Measurements from ENCODE around the gene MIF.
"Not testable (repeated sequence)": the region's sequence is repeated elsewhere in the genome, so short reads cannot be mapped to it uniquely, and the experiment has no call there.

The MIF gene

DNA sequence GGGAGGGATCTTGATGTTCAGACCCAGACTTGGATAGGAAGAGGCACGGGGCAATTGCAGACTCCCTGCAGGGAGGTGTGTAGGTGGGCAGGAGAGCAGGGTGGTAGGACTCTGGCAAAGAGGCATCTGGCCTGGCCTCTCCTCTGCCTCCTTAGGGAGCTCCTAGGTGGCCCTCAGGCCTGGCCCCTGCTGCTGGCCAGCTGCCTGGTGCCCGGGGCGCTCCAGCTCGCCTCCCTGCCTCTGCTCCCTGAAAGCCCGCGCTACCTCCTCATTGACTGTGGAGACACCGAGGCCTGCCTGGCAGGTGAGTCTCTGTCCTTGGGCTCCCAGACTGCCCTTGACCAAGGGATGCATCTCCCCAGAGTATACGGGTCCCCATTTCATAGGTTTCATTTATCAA is 16.6 kb upstream of the MIF start:
- no peak for DNase-seq

DNA sequence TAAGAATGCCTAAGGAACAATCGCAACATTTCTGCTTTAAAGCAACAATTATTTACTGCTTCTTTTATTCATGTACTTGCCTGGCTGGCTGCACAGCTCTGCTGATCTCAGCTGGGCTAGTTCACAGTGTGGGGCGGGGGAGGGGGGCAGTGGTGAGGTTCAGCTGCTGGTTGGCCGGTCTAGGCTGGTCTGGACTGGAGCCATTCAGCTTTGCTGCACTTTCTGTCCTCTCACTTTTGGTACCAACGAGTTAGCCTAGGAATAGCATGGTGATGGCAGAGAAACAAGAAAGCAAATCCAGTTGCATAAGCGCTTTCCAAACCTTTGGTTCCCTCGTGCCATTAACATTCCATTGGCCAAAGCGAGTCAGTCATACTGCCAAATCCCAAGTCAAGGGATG is 16.0 kb upstream of the MIF start:
- no peak for DNase-seq

DNA sequence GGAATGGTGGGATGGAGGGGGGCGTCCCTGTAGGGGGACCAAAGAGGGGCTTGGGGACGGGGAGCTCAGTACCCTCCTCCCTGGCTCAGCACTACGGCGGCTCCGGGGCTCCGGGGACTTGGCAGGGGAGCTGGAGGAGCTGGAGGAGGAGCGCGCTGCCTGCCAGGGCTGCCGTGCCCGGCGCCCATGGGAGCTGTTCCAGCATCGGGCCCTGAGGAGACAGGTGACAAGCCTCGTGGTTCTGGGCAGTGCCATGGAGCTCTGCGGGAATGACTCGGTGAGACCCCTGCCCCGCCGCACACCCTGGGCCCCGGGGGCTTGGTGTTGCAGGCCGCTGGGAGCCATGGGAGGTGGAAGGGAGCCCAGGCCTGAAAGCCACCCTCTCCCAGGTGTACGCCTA is 11.8 kb upstream of the MIF start:
- DNase-seq, result no peak

DNA sequence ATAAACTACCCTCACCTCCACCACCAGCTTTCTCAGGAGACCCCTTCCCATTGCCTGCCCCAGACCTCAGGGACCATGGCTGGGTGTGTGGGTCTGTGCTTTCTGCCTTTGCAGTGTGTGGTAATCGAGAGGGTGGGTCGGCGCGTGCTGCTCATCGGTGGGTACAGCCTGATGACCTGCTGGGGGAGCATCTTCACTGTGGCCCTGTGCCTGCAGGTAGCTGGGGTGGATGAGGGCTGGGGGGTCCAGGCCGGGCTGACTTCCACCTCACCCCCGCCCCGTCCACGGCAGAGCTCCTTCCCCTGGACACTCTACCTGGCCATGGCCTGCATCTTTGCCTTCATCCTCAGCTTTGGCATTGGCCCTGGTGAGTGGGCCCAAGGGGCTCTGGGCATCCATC is 10.5 kb upstream of the MIF start:
- no peak for DNase-seq

DNA sequence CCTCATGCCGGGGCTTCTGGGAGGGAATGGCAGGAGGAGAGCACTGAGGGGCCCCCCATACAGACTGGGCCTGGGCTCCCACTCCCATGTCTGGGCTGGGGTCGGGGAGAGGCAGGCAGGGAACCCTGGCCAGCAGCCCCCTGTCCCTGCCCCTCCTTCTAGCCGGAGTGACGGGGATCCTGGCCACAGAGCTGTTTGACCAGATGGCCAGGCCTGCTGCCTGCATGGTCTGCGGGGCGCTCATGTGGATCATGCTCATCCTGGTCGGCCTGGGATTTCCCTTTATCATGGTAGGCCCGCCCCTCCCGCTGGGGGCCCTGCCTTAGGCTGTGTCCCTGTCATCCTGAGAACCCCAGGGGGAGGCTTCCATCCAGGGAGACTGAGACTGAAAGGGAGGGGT is 10.0 kb upstream of the MIF start:
- no peak for DNase-seq

DNA sequence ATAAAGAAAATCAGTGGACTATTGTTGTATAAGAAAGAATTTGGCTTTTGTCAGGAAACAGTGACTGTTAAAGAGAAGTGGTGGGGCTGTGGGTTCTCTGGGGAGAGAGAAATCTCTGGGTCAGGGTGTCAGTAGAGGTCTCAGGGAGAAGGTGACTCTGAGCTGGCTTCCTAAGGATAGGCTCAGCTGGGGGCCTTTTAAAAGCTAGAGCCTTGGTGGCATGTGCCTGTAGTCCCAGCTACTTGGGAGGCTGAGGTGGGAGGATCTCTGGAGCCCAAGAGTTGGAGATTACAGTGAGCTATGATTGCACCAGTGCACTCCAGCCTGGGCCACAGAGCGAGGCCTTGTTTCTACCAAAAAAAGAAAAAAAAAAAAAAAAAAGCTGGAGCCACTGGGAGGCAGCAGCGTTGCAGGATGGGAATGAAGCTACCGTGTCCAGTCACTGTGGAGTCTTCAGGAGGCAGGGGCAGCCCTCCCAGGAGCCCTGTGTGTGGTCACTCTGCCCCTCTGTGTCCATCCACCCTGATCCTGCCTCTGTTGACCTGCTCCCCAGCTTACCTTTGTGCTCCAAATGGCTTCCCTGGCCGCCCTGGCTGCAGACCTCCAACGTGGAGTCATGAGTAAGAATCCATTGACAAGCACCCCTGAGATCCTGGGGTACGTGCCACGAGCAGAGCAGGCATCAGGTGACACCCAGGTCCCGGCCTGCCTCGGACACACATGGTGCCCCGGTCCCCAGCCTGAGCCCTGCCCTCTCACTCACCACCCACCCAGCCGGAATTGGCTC is 5.4 kb upstream of the MIF start:
- no peak for DNase-seq

DNA sequence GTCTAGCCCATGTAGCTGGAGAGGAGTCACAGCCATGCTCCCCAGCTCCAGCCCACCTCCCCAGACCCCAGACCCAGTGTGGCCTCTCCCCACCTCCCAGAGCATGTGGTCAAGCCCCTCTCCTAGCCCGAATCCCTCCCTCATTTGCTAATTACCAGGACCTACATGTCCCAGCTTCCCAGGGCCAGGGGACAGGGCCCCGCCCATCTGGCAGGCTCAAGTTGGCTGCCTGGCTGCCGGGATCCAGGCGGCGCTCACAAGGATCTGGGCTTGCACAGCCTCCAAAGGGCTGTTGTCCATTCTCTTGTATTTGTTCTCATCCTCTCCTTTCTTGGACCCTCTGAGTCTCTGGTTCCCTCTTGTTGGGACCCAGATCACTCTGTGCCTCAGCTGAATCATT is 4.6 kb upstream of the MIF start:
- DNase-seq, result no peak

DNA sequence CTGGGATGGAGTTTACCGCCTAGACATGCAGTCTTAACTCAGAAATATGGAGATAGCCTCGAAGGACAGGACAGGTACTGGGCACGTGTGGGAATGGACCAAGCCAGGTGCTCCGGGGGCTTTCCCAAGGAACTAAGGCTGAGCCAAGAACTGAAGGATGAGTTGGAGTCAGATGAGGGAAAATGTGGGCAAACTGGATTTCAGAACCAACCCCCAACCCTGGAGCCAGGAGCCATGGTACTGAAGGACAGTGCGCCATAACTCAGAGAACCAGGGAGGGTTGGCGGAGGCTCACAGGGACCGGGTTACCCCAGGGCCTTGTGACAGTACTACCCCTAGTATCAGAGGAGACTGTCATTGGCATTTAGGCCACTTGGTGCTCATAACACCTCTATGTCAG is 2.5 kb upstream of the MIF start:
- DNase-seq, result no peak

DNA sequence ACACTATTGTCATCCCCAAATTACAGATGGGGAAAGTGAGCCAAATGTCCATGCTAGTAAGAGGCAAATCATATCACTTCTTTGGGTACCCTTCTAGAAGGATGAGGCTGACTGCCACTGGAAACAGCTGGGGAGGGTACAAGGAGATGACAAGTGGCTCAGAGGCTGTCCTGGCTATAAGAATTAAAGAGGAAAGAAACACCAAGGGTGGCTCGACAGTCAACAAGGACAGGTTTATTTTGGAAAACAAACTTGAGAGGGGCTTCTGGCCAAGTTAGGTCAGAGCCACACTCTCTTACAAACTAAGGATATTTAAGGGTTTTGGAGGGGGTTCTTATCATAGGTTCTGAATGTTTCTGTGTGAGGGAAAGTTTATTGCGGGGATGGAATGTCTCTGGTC is 2.1 kb upstream of the MIF start:
- no peak for DNase-seq

DNA sequence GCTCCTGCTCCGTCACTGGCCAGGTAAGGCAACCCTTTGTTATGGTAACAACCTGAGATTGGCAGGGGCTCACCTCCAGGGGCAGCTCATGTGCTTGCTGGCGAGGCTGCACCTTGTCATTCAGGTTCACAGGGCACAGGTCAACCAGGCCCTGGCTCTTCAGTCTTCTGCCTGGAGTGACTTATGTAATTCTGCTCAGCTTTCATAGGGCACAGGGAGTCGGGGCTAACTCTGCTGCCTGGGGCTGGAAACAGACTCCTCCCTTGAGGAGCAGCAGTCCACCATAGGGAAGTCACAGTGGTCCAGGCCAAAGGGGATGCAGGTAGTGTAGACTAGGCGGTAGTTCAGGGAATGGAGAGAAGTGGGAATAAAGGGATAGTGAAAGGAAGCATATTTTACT is 1.5 kb upstream of the MIF start:
- no peak for DNase-seq

DNA sequence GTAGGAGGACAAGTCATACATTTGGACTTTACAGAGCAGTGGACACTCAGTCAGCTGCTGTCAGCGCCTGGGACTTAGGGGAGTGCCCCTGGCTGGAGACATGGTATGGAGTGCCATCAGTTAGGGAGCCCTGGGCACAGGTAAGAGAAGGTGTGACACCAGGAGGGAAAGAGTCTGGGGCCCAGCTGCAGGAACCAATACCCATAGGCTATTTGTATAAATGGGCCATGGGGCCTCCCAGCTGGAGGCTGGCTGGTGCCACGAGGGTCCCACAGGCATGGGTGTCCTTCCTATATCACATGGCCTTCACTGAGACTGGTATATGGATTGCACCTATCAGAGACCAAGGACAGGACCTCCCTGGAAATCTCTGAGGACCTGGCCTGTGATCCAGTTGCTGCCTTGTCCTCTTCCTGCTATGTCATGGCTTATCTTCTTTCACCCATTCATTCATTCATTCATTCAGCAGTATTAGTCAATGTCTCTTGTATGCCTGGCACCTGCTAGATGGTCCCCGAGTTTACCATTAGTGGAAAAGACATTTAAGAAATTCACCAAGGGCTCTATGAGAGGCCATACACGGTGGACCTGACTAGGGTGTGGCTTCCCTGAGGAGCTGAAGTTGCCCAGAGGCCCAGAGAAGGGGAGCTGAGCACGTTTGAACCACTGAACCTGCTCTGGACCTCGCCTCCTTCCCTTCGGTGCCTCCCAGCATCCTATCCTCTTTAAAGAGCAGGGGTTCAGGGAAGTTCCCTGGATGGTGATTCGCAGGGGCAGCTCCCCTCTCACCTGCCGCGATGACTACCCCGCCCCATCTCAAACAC is 850 bp upstream of the MIF start:
- DNase-seq, result no peak

DNA sequence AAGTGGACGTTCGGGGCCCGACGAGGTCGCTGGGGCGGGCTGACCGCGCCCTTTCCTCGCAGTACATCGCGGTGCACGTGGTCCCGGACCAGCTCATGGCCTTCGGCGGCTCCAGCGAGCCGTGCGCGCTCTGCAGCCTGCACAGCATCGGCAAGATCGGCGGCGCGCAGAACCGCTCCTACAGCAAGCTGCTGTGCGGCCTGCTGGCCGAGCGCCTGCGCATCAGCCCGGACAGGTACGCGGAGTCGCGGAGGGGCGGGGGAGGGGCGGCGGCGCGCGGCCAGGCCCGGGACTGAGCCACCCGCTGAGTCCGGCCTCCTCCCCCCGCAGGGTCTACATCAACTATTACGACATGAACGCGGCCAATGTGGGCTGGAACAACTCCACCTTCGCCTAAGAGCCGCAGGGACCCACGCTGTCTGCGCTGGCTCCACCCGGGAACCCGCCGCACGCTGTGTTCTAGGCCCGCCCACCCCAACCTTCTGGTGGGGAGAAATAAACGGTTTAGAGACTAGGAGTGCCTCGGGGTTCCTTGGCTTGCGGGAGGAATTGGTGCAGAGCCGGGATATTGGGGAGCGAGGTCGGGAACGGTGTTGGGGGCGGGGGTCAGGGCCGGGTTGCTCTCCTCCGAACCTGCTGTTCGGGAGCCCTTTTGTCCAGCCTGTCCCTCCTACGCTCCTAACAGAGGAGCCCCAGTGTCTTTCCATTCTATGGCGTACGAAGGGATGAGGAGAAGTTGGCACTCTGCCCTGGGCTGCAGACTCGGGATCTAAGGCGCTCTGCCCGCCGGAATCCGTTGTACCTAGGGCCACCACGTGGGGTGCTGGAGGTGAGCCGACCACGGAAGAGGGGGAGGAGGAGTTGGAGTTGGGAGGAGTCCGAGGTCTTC is 771 bp downstream of the MIF start:
- DNase-seq, result peak; percentile 63 to 70

DNA sequence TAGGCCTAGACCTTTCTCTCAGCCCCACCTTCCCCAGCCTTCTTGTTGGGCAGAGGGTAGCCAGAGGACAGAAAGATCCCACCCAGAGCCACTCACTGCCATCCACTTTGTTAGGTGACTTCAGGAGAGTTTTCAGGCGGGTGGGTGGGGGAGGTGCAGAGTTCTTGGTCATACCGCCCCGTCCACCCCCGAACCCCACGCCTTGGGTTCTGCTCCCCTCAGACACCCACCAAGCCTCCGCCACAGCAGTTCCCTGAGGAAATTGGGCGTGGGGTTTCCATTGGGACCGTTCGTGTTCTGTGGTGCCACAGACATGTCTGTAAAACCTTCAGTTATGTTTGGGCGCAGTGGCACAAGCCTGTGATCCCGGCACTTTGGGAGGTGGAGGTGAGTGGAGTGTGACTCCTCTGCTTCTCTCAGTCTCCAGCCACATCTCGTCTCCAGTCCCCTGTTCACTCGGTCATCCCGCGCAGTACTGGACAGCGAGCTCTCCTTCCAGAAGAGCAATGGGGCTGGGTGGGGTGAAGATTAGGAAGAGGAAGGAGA is 1.5 kb downstream of the MIF start:
- DNase-seq, result no peak

DNA sequence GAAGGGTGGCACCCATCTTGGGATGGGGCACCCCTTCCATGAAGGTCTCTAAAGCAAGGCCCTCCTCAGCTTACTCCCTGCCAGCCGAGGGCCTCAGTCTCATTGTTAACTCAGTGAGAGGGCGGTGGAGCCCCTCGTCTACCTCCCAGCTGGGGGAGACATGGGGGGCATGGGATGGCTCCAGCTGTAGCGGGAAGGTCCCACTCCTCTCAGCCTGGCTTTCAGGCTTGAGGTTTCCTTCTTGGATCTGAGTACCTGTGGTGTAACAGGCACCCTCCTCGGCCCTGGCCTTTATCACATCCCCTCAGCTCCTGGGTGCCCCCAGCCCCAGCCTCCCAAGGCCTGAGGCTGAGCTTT is 2.0 kb downstream of the MIF start:
- no peak for DNase-seq

DNA sequence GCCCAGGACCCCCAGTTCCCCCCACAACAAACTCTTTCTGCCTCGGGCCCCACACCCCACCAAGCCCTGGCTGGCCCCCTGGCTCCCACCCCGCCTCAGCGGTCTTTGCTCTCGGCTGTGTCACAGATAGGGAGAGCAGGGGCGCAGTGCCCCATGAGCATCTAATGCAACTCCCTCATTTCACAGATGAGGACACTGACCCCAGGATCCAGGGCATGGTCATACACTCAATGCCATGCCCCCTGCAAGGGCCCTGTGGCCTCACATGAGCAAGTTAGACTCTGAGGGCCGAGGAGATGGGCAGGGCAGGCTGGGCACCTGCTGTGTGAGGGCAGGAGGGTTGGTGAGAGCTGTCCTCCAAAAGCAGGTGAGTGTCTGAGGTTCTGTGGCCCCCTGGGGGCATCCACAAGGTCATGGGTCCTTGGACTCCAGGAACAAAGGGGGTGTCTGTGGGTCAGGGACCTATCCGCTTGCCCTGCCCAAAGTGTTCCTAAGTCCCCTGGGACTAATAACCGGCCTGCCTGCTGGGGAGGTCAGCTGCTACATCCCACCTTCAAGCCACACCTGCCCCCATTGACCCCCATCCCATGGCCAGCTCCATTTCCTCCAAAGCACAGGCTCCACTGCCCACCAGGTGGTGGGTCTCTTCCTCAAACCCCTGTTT is 2.5 kb downstream of the MIF start:
- DNase-seq, result no peak

DNA sequence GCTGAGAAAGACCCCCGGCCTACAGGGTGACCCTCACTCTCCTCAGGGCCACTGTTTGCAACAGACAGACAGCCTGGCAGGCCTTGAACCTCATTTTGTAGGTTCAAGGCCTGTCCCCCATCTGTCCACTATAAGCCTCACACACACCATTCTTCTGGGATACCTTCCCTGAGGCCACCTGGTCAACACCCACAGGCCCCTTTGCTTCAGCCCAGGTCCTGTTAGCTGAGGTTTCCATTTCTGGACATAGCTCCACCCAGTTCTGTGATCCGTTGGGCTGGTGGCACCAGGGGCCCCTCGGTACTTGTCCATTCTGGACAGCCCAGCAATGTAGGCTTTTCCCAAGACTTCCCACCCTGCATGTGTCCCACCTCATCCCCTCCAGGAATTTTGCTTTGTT is 3.1 kb downstream of the MIF start:
- no peak for DNase-seq

DNA sequence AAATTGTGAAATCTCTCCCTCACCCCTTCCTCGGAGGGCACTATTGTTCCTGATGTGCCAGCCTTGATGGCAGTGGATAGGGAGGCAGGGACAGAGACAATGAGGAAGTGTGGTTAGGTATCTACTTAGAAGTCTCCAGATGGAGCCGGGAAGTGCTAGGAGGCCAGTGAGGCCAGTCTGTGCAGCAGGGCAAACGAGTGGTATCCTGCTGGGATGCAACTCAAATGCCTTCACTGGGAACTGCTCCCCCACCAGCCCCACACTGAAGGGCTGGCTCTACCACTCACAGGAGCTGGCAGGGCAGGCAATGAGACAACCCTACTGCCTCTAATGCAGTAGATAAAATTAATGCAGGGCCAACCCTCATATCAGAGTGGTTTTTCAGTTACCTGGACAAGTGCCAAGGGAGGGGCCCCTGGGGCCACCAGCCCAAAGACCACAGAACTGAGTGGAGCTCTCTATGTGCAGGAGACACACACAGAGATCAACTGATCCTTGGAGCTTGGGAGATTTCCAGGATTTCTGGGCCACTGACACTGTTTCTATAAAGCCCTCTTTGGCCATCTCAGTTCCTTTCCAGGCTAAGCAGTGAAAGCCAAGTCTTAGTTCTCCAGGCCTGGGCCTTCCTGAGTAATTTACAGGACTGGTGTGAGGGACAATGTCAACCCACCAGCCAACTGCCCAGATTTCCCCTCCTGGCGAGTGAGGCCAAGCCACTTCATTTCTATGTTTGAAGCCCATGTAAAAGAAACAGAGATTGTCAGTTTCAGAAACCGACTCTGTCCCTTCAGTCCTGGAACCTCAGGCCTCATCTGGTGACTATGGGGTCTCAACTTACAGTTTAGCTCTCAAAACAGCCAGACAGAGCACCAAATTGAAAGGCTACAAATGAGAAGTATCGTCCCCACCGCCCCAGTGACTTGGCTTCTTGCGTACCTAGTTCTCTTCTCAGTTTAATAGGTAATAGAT is 4.1 kb downstream of the MIF start:
- no peak for DNase-seq

DNA sequence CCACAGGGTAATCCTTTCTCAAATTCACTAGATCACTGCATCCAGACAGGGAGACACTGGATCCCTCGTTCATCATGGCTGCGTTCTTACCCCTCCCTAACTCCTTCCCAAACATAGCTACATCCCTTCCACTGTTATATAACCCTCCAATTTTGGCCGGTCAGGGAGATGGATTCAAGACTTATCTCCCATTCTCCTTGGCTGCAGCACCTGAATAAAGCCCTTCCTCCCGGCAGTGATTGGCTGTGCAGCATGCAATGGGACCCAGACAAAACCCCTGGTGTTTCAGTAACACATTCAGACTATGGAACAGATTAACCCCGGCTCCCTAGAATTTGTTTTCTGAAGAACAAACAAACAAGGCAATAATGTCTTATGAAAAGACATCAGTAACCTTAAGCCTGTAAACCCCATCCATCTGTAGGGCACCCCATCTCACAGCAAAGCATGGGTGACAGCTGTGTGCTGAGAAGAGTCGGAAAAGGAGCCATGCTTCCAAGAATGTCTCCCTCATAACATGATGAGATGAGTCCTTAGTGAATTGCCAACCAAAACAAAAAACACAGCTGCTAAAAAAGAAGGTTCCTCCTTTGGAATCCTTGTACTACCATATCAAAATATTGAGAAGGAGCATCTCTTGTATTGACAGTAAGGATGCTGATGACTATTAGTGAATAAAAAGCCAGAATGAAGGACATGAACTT is 5.0 kb downstream of the MIF start:
- no peak for DNase-seq

DNA sequence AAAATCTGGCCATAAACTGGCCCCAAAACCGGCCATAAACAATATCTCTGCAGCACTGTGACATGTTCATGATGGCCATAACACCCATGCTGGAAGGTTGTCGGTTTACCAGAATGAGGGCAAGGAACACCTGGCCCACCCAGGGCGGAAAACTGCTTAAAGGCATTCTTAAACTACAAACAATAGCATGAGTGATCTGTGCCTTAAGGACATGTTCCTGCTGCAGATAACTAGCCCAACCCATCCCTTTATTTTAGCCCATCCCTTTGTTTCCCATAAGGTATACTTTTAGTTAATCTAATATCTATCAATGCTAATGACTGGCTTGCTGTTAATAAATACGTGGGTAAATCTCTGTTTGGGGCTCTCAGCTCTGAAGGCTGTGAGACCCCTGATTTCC is 6.0 kb downstream of the MIF start:
- DNase-seq, result not testable (repeated sequence)

DNA sequence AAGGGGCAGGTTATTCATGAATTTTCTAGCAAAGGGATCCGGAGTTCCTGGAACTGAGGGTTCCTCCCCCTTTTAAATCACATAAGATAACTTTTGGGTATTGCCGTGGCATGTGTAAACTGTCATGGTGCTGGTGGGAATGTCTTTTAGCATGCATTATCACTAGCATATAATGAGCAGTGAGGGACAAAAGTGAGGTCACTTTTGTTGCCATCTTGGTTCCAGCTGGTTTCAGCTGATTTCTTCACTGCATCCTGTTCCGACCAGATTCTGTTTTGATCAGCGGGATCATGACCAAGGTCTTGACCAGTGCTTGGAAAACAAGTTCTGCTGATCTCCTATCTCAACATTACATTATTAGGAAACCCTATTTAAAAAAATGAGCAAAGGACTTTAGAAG is 7.4 kb downstream of the MIF start:
- no peak for DNase-seq

All from CD4-positive, alpha-beta T cell treated with Interleukin-4 for 1 hour (primary cell).